Right renal pelvis (tissue), 4 donors: ENCODE data around the gene WASHC4. TPM values are rescaled to one million over a fixed set of nuclear protein-coding genes. Genes with fewer than 3 reads are reported as not detected.
"Not testable (repeated sequence)": the region's sequence is repeated elsewhere in the genome, so short reads cannot be mapped to it uniquely, and the experiment has no call there.

Experiments
- DNase-seq, 4 donors: peaks; one replicate each; pipeline ENCODE4 v3.0.0-alpha.2; 2013; ENCODE audit warnings: low read depth in 4 of 4, low spot score in 3 of 4, missing footprints in 1 of 4
- polyA plus RNA-seq, 4 donors: library from polyadenylated mRNA; unstranded; fragments of 120-200 nt; gene quantifications; one replicate each; pipeline ENCODE4 v1.2.1, GENCODE V29; 2013; ENCODE audit not compliant: insufficient read length in 4 of 4

Gene WASHC4
- polyA plus RNA-seq, 4 donors = 48.4 to 66.9 (median 61.0) TPM

- DNase-seq = no peak
Measured at GRCh38 chr12:105089817-105090216, 17.7 kb upstream of the WASHC4 start.

- no peak for DNase-seq
Measured at GRCh38 chr12:105090361-105090760, 17.2 kb upstream of the WASHC4 start.

- DNase-seq = no peak
Measured at GRCh38 chr12:105091476-105092206, 15.9 kb upstream of the WASHC4 start.

- no peak for DNase-seq
Measured at GRCh38 chr12:105092336-105092735, 15.2 kb upstream of the WASHC4 start.

GRCh38 chr12:105095338-105095737, 12.2 kb upstream of the WASHC4 start:
- DNase-seq = not testable (repeated sequence)

GRCh38 chr12:105099356-105099755, 8.2 kb upstream of the WASHC4 start:
- DNase-seq = no peak

- no peak for DNase-seq
Measured at GRCh38 chr12:105100207-105100985, 7.1 kb upstream of the WASHC4 start.

- DNase-seq = no peak
Measured at GRCh38 chr12:105100998-105101397, 6.5 kb upstream of the WASHC4 start.

- DNase-seq = no peak
Measured at GRCh38 chr12:105102673-105103072, 4.9 kb upstream of the WASHC4 start.

GRCh38 chr12:105104762-105105161, 2.8 kb upstream of the WASHC4 start:
- DNase-seq = no peak

GRCh38 chr12:105106621-105107020, 910 bp upstream of the WASHC4 start:
- no peak for DNase-seq

GRCh38 chr12:105107171-105107493, 399 bp upstream of the WASHC4 start:
- DNase-seq = no peak

GRCh38 chr12:105109465-105110212, 2.1 kb downstream of the WASHC4 start:
- no peak for DNase-seq

GRCh38 chr12:105110851-105111250, 3.3 kb downstream of the WASHC4 start:
- no peak for DNase-seq

- no peak for DNase-seq
Measured at GRCh38 chr12:105113094-105113493, 5.6 kb downstream of the WASHC4 start.

- DNase-seq = no peak
Measured at GRCh38 chr12:105116969-105117368, 9.4 kb downstream of the WASHC4 start.

- no peak for DNase-seq
Measured at GRCh38 chr12:105120551-105120950, 13.0 kb downstream of the WASHC4 start.

- no peak for DNase-seq
Measured at GRCh38 chr12:105138248-105138647, 30.7 kb downstream of the WASHC4 start.

GRCh38 chr12:105141320-105141922, 33.9 kb downstream of the WASHC4 start:
- no peak for DNase-seq

- DNase-seq = no peak
Measured at GRCh38 chr12:105142259-105142658, 34.7 kb downstream of the WASHC4 start.

- DNase-seq = no peak
Measured at GRCh38 chr12:105156260-105156659, 48.7 kb downstream of the WASHC4 start.
